HG03060 (cell line): Measurements from ENCODE around the gene BNC2.

Experiments used
- ATAC-seq: cut with Tn5 transposase; IDR thresholded peaks from one replicate; pipeline ENCODE4 v1.9.1; 2021; ENCODE audit warnings: low read depth, moderate number of reproducible peaks; ENCODE audit not compliant: unreplicated experiment

The BNC2 gene

GRCh38 chr9:16527573-16527972, 342.9 kb downstream of the BNC2 start:
- no peak for ATAC-seq

- no peak for ATAC-seq
These were observed 344.1 kb downstream of the BNC2 start for GRCh38 chr9:16526380-16526779.

GRCh38 chr9:16524823-16525222, 345.6 kb downstream of the BNC2 start:
- ATAC-seq = no peak

- ATAC-seq = no peak
These were observed 346.4 kb downstream of the BNC2 start for GRCh38 chr9:16524078-16524477.

- ATAC-seq = no peak
These were observed 348.5 kb downstream of the BNC2 start for GRCh38 chr9:16521868-16522411.

GRCh38 chr9:16519001-16519400, 351.5 kb downstream of the BNC2 start:
- ATAC-seq = no peak

GRCh38 chr9:16516891-16517290, 353.6 kb downstream of the BNC2 start:
- no peak for ATAC-seq

- ATAC-seq = no peak
These were observed 354.6 kb downstream of the BNC2 start for GRCh38 chr9:16515879-16516301.

- ATAC-seq = no peak
These were observed 355.3 kb downstream of the BNC2 start for GRCh38 chr9:16515207-16515606.

GRCh38 chr9:16514131-16514530, 356.3 kb downstream of the BNC2 start:
- no peak for ATAC-seq

- no peak for ATAC-seq
These were observed 358.2 kb downstream of the BNC2 start for GRCh38 chr9:16512281-16512680.

- no peak for ATAC-seq
These were observed 360.0 kb downstream of the BNC2 start for GRCh38 chr9:16510482-16510881.

- ATAC-seq = no peak
These were observed 360.5 kb downstream of the BNC2 start for GRCh38 chr9:16509997-16510396.

- ATAC-seq = no peak
These were observed 365.3 kb downstream of the BNC2 start for GRCh38 chr9:16505199-16505598.

- no peak for ATAC-seq
These were observed 368.7 kb downstream of the BNC2 start for GRCh38 chr9:16501726-16502125.

- ATAC-seq = no peak
These were observed 369.3 kb downstream of the BNC2 start for GRCh38 chr9:16501141-16501540.

- ATAC-seq = no peak
These were observed 370.1 kb downstream of the BNC2 start for GRCh38 chr9:16500386-16500785.

GRCh38 chr9:16499892-16500291, 370.6 kb downstream of the BNC2 start:
- no peak for ATAC-seq

GRCh38 chr9:16496908-16497307, 373.6 kb downstream of the BNC2 start:
- ATAC-seq = no peak

GRCh38 chr9:16487915-16488314, 382.6 kb downstream of the BNC2 start:
- no peak for ATAC-seq

- no peak for ATAC-seq
These were observed 384.7 kb downstream of the BNC2 start for GRCh38 chr9:16485575-16486321.

GRCh38 chr9:16485160-16485559, 385.3 kb downstream of the BNC2 start:
- ATAC-seq = no peak
